Skeletal muscle satellite cell (primary cell): ENCODE results near the gene INSL3.
"Not testable (repeated sequence)": the region's sequence is repeated elsewhere in the genome, so short reads cannot be mapped to it uniquely, and the experiment has no call there.

Experiments used
- H3K27me3 ChIP-seq: 2 replicates; pipeline ENCODE4 v1.7.0; 2013; ENCODE audit warnings: low read length; ENCODE audit not compliant: control insufficient read depth, insufficient read depth
- H3K36me3 ChIP-seq: 2 replicates; pipeline ENCODE4 v1.7.0; 2013; ENCODE audit warnings: mild to moderate bottlenecking, control low read depth, low read length; ENCODE audit not compliant: insufficient read depth
- H3K4me1 ChIP-seq: 2 replicates; pipeline ENCODE4 v1.7.0; 2013; ENCODE audit warnings: low read length; ENCODE audit not compliant: control insufficient read depth, insufficient read depth
- H3K4me2 ChIP-seq: 2 replicates; pipeline ENCODE4 v1.7.0; 2013; ENCODE audit warnings: mild to moderate bottlenecking, low read length
- H3K4me3 ChIP-seq: 2 replicates; pipeline ENCODE4 v1.7.0; 2013; ENCODE audit warnings: low read length
- H3K9ac ChIP-seq: 2 replicates; pipeline ENCODE4 v1.7.0; 2013; ENCODE audit warnings: mild to moderate bottlenecking, low read depth, low read length, moderate library complexity
- H3K9me3 ChIP-seq: replicated peaks from 2 replicates; pipeline ENCODE4 v1.7.0; 2013; ENCODE audit warnings: mild to moderate bottlenecking, control low read depth, low read length

Gene INSL3

DNA sequence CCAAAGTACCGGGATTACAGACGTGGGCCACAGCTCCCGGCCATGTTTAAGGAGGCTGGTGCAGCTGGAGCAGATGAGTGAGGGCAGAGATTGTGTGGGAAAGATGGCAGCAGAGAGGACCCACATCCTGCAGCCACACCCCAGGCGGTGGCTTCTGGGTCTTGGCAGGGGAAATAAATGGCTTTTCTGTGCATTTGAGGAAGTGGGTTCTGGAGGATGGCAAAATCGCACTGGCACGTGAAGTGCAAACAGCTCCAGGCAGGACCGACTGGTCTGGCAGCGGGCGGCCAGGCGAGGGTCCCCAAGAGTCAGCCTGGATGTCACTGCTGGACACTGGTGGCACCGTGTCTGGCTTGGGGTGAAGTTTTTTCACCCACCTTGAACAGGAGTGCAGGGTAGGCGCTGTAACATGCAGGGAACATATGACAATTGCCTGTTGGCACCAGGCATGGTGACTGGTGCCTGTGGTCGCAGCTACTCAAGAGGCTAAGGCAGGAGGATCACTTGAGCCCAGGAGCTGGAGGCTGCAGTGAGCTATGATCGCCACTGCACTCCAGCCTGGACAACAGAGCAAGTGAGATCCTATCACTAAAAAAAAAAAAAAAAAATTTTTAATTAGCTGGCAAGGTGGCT is 17.9 kb downstream of the INSL3 start:
- Histone ChIP-seq H3K9ac (no peak overlapping the region), H3K4me3 (no peak overlapping the region), H3K9me3 (no peaks in the 10 kb centered on the region), H3K4me1 (no peaks in the 10 kb centered on the region), H3K4me2 (no peak overlapping the region), H3K36me3 (no peaks in the 10 kb centered on the region), H3K27me3 (peaks cover 24% of the 10 kb centered on the region)

DNA sequence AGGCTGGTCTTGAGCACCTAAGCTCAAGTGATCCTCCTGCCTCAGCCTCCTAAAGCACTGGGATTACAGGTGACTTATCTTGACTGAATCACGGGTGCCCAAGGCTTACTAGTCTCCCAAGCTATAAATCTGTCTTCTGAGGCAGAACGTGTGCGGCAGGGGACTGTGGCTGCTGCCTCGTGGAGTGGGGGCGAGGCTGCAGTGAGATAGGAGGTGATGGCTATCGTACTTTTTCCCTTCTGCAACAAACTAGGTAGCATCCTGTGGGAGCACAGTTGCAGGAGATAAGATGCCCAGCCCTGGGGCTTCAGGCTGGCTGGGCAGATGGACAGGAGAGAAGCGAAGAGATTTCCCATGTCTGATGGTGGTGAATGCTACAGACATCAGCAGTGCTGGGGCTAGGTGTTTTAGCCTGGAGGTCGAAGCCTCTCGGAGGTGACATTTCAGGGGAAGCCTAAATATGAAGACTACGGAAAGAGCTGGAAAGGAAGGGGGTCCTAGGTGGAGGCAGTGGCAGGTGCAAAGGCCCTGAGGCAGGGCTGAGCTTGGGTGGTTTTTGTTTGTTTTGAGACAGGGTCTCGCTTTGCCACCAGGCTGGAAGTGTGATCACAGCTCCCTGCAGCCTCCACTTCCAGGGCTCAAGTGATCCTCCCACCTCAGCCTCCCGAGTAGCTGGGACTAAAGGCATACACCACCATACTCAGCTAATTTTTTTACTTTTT is 19.0 kb downstream of the INSL3 start:
- no peak overlapping the region for H3K4me2 ChIP-seq
- H3K4me1 ChIP-seq, result peaks cover 4% of the 10 kb centered on the region
- no peak overlapping the region for H3K9ac ChIP-seq
- H3K36me3 ChIP-seq, result no peaks in the 10 kb centered on the region
- H3K4me3 ChIP-seq, result no peak overlapping the region
- peaks cover 27% of the 10 kb centered on the region for H3K27me3 ChIP-seq
- H3K9me3 ChIP-seq, result no peaks in the 10 kb centered on the region

DNA sequence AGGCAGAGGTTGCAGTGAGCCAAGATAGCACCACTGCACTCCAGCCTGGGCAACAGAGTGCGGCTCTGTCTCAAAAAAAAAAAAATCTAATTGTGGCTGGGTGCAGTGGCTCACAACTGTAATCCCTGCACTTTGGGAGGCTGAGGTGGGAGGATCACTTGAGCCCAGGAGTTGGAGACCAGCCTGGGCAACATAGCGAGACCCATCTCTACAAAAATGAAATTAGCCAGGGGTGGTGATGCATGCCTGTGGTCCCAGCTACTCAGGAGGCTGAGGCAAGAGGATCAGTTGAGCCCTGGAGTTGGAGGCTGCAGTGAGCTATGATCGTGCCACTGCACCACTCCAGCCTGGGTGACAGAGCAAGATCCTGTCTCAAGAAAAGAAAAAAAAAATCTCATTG is 22.7 kb downstream of the INSL3 start:
- not testable (repeated sequence) for H3K4me1 ChIP-seq, H3K9ac ChIP-seq

DNA sequence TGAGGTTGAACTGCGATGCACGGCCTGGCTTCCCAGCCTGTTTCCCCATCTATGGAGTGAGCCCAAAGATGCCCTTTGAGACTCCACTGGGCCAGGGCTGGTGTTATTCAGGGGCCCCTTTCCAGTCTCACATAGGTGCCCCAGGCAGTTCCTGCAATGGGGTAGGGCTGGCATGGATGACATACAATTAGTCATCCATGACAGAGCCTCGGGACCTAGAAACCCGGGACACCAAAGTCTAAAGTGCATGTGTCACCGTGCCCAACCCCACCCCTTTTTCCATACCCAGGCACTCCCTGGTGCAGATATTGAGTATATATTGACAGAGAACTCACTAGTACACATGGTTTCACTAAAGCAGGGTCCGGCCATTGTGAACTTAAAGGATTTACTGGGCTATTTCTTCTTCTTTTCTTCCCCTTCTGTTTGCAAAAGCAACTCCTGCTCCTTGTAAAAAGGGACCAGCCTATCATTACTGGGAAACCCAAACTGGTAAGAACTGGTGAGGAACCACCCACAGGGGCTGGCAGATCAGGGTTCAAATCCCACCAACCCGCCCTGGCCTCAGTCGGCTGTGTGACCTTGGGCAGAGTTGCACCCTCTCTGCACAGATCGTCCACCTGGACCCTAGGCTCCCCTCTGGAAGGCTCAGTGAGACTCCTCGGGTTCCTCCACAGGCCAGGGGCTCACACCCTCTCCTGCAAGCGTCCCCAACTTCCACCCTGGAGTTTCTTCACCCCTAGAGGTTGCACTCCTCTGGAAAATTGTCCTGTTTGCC is 23.7 kb downstream of the INSL3 start:
- peaks cover 55% of the 10 kb centered on the region for H3K27me3 ChIP-seq
- H3K9ac ChIP-seq, result no peak overlapping the region
- no peak overlapping the region for H3K4me2 ChIP-seq
- H3K9me3 ChIP-seq, result no peaks in the 10 kb centered on the region
- H3K36me3 ChIP-seq, result no peaks in the 10 kb centered on the region
- H3K4me3 ChIP-seq, result no peak overlapping the region
- peaks cover 6% of the 10 kb centered on the region for H3K4me1 ChIP-seq

More for the DNA sequence above, 22.7 kb downstream of the INSL3 start:
- H3K4me3 ChIP-seq, H3K4me2 ChIP-seq, H3K9me3 ChIP-seq, H3K36me3 ChIP-seq: not testable (repeated sequence)
- H3K27me3 ChIP-seq, result peaks cover 58% of the 10 kb centered on the region

DNA sequence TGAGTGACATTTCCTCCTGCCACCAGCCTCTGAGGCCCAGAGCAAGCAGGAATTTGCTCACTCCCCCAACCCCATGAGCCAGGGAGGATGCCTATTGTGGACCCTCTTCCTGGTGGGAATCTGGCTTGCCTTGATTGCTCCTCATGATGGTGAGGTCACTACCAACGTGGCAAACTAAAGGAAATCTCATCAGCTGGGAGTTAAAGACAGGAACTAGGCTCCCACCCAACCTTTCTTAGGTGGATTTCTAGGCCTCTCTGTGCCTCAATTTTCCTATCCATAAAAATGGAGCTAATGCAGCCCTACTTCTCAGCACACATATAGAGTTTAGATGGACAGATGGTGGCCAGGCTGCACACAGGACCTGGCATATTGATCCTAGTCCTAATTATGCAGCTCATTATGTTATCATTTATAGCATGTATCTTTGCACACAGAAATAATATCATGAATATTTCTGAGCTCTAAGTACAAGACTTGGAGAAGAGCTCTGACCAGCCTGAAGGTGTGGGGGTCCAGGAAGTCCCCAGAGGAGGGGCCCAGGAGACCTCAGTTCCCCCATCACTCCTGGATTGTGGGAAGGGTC is 24.4 kb downstream of the INSL3 start:
- Histone ChIP-seq H3K4me2 (no peak overlapping the region), H3K9me3 (no peaks in the 10 kb centered on the region), H3K27me3 (peaks cover 50% of the 10 kb centered on the region), H3K9ac (no peak overlapping the region), H3K36me3 (no peaks in the 10 kb centered on the region), H3K4me3 (no peak overlapping the region), H3K4me1 (peaks cover 6% of the 10 kb centered on the region)

DNA sequence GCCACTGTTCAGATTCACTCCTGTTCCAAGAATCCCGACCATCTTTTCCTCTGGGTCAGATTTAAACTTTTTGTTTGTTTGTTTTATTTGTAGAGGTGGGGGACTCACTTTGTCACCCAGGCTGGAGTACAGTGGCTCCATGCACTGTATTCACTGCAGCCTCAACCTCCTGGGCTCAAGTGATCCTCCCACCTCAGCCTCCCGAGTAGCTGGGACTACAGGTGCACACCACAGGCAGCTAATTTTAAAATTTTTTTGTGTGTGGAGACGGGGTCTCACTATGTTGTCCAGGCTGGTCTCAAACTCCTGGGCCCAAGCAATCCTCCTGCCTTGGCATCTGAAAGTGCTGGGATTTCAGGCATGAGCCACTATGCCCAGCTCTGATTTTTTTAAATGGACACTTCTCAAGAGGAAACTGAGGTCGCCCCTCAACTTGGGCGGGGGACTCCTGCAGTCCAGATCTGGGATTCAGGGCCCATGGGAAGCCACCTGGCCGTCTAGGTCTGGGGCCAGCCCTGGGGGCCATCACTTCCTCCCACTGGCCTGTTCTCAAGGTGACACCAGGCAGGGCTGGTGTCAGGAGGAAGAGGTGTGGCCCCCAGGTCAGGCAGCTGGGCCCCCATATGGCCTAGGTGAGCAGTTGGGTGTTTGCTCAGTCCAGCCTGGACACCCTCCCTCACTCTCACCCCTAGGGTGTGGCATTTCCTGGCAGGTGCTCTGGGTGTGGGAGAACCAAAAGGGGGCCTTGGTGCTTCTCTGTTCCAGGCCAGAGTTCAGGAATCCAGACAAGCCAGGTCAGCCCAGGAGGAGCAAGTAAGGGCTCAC is 25.1 kb downstream of the INSL3 start:
- H3K9me3 ChIP-seq, result no peaks in the 10 kb centered on the region
- no peak overlapping the region for H3K9ac ChIP-seq
- no peak overlapping the region for H3K4me2 ChIP-seq
- peaks cover 6% of the 10 kb centered on the region for H3K4me1 ChIP-seq
- no peaks in the 10 kb centered on the region for H3K36me3 ChIP-seq
- H3K4me3 ChIP-seq, result no peak overlapping the region
- peaks cover 54% of the 10 kb centered on the region for H3K27me3 ChIP-seq

DNA sequence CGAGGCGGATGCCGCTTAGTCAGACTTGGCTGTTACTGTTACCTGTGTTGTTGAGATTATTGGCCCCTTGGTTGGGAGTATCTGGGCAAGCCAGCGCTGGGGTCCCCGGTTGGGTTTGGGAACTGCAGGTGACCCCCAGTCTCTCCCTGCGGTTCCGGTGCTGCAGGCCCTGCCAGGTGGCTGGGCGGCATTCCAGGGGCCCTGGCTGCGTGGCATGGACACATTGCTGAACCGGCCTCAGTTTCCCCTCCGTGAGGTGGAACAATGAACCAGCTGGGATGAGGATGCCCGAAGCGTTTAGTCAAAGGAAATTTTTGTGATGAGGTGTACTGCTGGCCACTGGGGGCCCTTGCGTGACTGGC is 25.8 kb downstream of the INSL3 start:
- no peak overlapping the region for H3K9ac ChIP-seq

DNA sequence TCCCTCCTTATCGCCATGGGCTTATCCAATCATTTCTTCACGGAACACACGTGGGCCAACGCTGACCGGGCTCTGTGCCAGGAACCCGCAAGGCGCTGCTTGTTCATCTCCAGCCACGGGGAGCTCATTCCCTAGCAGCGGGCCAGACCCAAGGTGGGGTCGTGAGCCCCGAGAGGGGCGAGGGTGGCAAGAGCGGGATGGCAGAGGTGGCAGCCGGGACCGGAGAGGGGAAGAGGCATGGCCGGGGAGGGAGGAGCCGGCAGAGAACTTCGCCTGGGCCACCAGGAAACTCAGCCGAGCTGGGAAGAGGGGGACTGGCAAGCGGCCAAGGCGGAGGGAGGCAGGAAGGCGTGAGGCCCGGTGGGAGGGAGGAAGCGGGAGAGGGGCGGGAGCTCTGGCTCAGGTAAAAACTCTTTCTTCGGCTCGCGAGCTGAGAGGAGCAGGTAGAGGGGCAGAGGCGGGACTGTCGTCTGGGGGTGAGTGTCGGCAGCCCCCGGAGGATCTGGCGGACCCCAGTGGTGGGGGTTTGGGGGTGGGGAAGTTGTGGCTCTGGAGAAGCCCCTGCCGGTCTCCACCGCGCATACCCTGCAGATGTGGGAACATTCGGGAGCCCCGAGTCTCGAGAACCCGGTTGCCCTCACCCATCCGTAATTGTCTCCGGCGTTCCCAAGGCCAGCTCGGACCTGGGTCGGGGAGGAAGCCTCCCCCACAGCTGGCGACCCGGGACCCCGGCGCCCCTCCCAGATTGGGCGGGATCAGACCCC is 26.4 kb downstream of the INSL3 start, which contains the start of gene B3GNT3:
Gene B3GNT3, plus strand, starts transcription at position 408 of the 764 bp plus-strand sequence. CDS start 12,670 bp downstream, outside the sequence.
- Histone ChIP-seq H3K36me3 (no peaks in the 10 kb centered on the region), H3K4me3 (no peak within 1 kb of the TSS), H3K4me1 (peaks cover 6% of the 10 kb centered on the region), H3K27me3 (peaks cover 59% of the 10 kb centered on the region), H3K4me2 (no peak within 1 kb of the TSS), H3K9me3 (no peaks in the 10 kb centered on the region), H3K9ac (no peak within 1 kb of the TSS)

More for the DNA sequence above, 25.8 kb downstream of the INSL3 start:
- H3K9me3 ChIP-seq, result no peaks in the 10 kb centered on the region
- H3K4me1 ChIP-seq, result peaks cover 6% of the 10 kb centered on the region
- no peak overlapping the region for H3K4me2 ChIP-seq
- no peaks in the 10 kb centered on the region for H3K36me3 ChIP-seq
- H3K27me3 ChIP-seq, result peaks cover 56% of the 10 kb centered on the region
- H3K4me3 ChIP-seq, result no peak overlapping the region

DNA sequence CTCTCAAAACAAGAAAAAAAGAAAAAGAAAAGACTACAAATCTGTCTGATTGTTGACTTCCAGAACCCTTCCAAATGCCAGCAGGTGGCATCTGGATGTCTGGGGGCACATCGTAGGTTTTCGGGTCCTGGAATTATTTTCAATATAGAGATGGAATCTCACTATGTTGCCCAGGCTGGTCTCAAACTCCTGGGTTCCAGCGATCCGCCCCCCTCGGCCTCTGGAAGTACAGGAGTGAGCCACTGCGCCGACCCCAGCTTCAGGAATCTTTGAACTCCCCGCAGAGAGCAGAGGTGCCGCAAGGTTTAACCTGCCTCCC is 26.9 kb downstream of the INSL3 start:
- H3K4me2 ChIP-seq, result no peak overlapping the region
- H3K36me3 ChIP-seq, result no peaks in the 10 kb centered on the region
- H3K9ac ChIP-seq, result no peak overlapping the region
- peaks cover 6% of the 10 kb centered on the region for H3K4me1 ChIP-seq
- no peak overlapping the region for H3K4me3 ChIP-seq
- peaks cover 60% of the 10 kb centered on the region for H3K27me3 ChIP-seq
- H3K9me3 ChIP-seq, result no peaks in the 10 kb centered on the region

DNA sequence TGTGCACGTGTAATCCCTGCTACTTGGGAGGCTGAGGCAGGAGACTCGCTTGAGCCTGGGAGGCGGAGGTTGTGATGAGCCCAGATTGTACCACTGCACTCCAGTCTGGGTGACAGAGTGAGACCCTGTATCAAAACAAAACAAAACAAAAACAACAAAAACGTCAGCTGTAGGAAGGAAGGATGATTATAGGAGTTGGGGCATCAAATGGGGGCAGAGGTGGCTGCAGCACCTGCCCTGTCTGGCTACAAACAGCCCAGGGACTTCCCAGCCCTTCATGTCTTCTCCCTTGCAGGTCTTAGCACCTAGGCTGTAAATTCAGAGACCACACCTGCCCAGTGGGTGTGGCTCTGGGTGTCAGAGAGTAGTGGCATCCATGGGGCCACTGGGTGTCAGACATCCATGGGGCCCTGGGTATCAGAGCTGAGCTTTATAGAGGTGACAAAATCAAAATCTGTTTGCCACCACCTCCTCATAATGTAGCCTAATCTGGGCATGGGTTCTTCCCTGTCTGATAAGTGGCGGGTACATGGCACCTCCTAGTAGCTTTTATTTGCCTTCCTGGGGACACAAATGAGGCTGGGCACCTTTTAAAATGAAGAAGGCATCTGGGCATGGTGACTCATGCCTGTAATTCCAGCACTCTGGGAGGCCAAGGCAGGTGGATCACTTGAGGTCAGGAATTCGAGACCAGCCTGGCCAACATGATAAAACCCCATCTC is 31.1 kb downstream of the INSL3 start:
- no peak overlapping the region for H3K9ac ChIP-seq
- H3K27me3 ChIP-seq, result peaks cover 33% of the 10 kb centered on the region
- H3K4me3 ChIP-seq, result no peak overlapping the region
- no peak overlapping the region for H3K4me2 ChIP-seq
- H3K36me3 ChIP-seq, result no peaks in the 10 kb centered on the region
- H3K4me1 ChIP-seq, result no peaks in the 10 kb centered on the region
- no peaks in the 10 kb centered on the region for H3K9me3 ChIP-seq
